RPMI8226 (cell line): ENCODE data around the gene KMT2C.
A peak's percentile ranks its signal among the peaks of the same experiment; 100 is the strongest.
"Not testable (repeated sequence)": the region's sequence is repeated elsewhere in the genome, so short reads cannot be mapped to it uniquely, and the experiment has no call there.

Experiments used
- DNase-seq: peaks from one replicate; pipeline ENCODE4 v3.0.0-alpha.2; 2015

The KMT2C gene

GRCh38 chr7:152353281-152353680, 82.5 kb downstream of the KMT2C start:
- not testable (repeated sequence) for DNase-seq

GRCh38 chr7:152351747-152352146, 84.1 kb downstream of the KMT2C start:
- DNase-seq, result not testable (repeated sequence)

- DNase-seq, result no peak
Observed at GRCh38 chr7:152351168-152351567, 84.6 kb downstream of the KMT2C start.

GRCh38 chr7:152347888-152348287, 87.9 kb downstream of the KMT2C start:
- no peak for DNase-seq

- no peak for DNase-seq
Observed at GRCh38 chr7:152344253-152344652, 91.5 kb downstream of the KMT2C start.

GRCh38 chr7:152342796-152343195, 93.0 kb downstream of the KMT2C start:
- no peak for DNase-seq

- DNase-seq, result no peak
Observed at GRCh38 chr7:152341914-152342236, 93.9 kb downstream of the KMT2C start.

- DNase-seq, result peak; percentile 28
Observed at GRCh38 chr7:152341039-152341913, 94.5 kb downstream of the KMT2C start.

GRCh38 chr7:152340161-152340560, 95.6 kb downstream of the KMT2C start:
- no peak for DNase-seq

GRCh38 chr7:152338561-152338960, 97.2 kb downstream of the KMT2C start:
- DNase-seq, result no peak

- peak; percentile 55 for DNase-seq
Observed at GRCh38 chr7:152336754-152337368, 98.9 kb downstream of the KMT2C start.

- no peak for DNase-seq
Observed at GRCh38 chr7:152335900-152336571, 99.8 kb downstream of the KMT2C start.

GRCh38 chr7:152333134-152333533, 102.7 kb downstream of the KMT2C start:
- no peak for DNase-seq

GRCh38 chr7:152330827-152331226, 105.0 kb downstream of the KMT2C start:
- no peak for DNase-seq

GRCh38 chr7:152329469-152329868, 106.3 kb downstream of the KMT2C start:
- no peak for DNase-seq

GRCh38 chr7:152328234-152328633, 107.6 kb downstream of the KMT2C start:
- DNase-seq, result no peak

GRCh38 chr7:152315845-152316244, 120.0 kb downstream of the KMT2C start:
- DNase-seq, result no peak

- peak; percentile 92 for DNase-seq
Observed at GRCh38 chr7:152313831-152314604, 121.8 kb downstream of the KMT2C start.

- DNase-seq, result no peak
Observed at GRCh38 chr7:152313217-152313616, 122.6 kb downstream of the KMT2C start.

- DNase-seq, result no peak
Observed at GRCh38 chr7:152312316-152312715, 123.5 kb downstream of the KMT2C start.

GRCh38 chr7:152307902-152308301, 127.9 kb downstream of the KMT2C start:
- no peak for DNase-seq

GRCh38 chr7:152299542-152300143, 136.2 kb downstream of the KMT2C start:
- DNase-seq, result not testable (repeated sequence)

GRCh38 chr7:152292897-152293296, 142.9 kb downstream of the KMT2C start:
- no peak for DNase-seq
